Activated naive CD4-positive, alpha-beta T cell treated with anti-CD3 and anti-CD28 coated beads, Interleukin-2, amount 50 U/mL, for 72 hours (primary cell): ENCODE data around the gene DES. TPM values are rescaled to one million over a fixed set of nuclear protein-coding genes. Genes with fewer than 3 reads are reported as not detected.

Experiments
- ATAC-seq, 2 donors: fragments of 150-1000 bp; cut with Tn5 transposase; 2 replicates each; pipeline ENCODE4 v1.10.0; 2021; ENCODE audit warnings: mild to moderate bottlenecking in 2 of 2, moderate library complexity in 2 of 2
- DNase-seq, 2 donors: peaks; one replicate each; pipeline ENCODE4 v3.0.0; 2021 to 2022; ENCODE audit warnings: low spot score in 2 of 2
- H3K27ac Mint-ChIP-seq, 2 donors: one replicate each; pipeline ENCODE4 v1.8.0; 2022; ENCODE audit warnings: mild to moderate bottlenecking in 2 of 2, mixed read lengths in 2 of 2
- H3K36me3 Mint-ChIP-seq, 2 donors: one replicate each; pipeline ENCODE4 v1.8.0; 2022; ENCODE audit warnings: mixed read lengths in 2 of 2
- H3K9me3 Mint-ChIP-seq, 2 donors: one replicate each; pipeline ENCODE4 v1.8.0; 2022; ENCODE audit warnings: mixed read lengths in 2 of 2
- total RNA-seq, 2 donors: library from RNA; stranded (reverse); gene quantifications; one replicate each; pipeline ENCODE4 v1.2.3, GENCODE V29; 2022

The DES gene
- total RNA-seq, 2 donors from 2014 or later = not detected

DNA sequence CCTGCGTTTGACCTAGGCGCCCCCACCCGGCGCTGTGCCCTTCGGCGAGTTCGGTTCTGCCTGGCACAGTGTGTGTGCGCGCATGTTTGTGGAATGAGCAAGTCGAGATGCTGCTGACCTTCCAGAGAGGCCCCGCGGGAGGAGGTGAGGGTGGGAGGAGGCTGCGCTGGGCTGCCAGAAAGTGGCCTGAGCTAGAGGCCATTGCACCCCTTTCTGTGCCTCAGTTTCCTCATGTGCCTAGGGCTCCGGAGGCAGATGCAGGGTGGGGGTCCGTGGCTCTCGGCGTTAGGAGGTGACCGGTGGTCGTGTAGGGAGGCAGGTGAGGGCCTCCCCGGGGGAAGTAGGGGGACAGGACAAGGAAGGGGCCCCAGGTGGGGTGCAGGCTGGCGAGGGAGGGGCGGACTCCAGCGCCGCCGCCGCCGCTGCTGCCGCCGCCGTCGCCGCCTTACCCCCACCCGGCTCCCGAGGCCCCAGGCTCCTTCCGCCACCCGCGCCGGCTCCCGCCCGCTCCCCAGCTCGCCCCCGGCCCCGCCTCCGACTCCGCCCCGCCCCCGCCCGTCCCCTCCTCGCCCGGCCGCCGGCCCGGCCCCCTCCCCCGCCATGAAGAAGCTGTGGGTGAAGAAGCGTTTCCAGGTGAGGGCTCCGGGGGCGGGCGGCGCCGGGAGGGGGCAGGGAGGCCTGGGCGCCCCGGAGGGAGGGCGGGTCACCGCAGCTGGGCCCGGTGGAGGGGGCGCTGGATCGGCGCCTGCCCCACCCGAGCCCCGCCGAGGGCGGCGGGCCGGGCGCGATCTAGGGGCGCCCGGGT lies 23.5 kb downstream of the DES start:
- no peaks in the 10 kb centered on the region for H3K9me3 Mint-ChIP-seq
- DNase-seq (peak in 1 of 2 donors; percentile 36), ATAC-seq (peak; percentile 63 to 70)
- H3K27ac Mint-ChIP-seq = peak overlapping the region in 1 of 2 donors; percentile 52
- no peaks in the 10 kb centered on the region for H3K36me3 Mint-ChIP-seq

DNA sequence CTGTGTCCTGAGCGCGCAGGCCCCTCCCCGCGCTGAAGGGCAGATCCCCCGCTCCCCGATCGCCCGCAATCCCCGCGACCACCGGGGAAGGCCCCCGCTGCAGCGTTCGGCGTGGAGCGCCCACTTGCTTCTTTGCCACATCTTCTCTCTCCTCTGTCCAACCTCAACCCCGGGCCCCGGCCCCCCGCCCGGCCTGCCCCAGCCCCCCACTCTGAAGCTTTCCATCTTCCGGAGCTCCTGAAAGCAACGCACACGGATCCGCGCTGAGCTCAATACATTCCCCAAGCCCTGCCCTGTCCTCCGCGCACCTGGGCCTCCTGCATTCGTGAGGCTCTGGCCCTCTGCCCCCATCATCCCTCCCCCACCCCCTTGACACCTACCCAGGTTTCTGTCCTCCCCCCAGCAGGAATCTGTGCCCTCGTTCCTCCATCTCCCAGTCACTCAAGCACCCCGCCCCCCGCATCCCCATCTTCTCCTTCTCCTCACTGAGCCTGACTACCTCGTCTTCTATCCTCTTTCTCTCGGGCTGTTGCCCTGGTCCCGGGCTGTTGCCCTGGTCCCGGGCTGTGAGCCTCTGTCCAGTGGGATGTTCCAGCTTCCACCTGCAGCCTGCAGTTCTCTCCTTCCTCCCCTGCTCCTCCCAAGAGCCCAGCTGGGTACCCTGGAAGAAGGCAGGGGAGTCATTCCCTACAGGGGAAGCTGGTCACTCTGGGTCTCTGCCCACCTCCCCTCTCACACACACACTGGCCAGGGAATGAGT lies 24.3 kb downstream of the DES start:
- no peaks in the 10 kb centered on the region for H3K9me3 Mint-ChIP-seq
- DNase-seq (no peak), ATAC-seq (no peak)
- peak overlapping the region in 1 of 2 donors; percentile 30 for H3K27ac Mint-ChIP-seq
- H3K36me3 Mint-ChIP-seq = no peaks in the 10 kb centered on the region

DNA sequence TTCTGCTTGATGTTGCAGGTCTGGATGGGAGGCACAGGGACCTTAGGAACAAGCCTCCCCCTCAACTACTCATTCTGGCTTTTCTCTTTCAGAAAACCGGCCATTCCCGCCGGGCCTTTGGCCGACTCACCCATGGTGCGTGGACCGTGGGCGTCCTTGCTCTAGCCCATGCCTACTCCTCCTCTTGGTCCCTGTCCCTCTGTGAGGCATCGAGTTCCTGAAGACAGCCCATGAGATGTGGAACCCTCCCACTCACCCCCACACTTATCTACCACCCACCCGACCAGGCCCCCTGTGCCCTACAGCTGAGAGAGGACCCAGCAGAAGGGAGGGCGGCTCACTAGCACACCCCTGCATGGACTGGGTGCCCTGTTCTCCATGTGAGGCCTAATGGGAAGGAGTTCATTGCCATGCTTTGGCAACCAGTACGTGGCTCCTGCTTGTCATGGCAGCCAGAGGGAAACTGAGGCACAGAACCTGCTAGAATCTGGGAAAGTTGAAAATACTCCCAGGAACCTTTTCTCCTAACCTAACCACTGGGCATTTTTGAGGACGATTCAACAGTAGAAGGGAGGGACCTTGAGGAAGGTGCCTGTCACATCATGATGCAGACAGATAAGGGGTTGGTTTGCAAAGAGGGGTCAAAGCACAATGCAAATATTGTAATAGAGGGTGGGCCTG lies 25.0 kb downstream of the DES start:
- ATAC-seq = no peak
- DNase-seq = no peak
- H3K36me3 Mint-ChIP-seq = no peaks in the 10 kb centered on the region
- no peaks in the 10 kb centered on the region for H3K9me3 Mint-ChIP-seq
- H3K27ac Mint-ChIP-seq = no peak overlapping the region

DNA sequence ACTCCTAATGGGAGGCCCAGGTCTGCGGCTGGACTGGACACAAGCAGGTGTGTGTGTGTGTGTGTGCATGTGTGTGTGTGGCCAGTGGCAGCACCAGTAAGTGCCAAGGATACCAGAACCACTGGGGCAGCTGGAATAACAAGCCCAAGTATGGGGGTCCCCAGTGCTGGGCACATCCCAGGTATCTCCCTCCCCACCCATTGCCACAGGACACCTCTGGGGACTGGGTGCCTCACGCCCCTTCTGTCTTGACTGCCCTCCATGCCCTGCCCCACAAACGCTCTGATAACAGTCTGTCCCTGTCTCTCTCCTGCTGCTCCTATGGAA lies 25.5 kb downstream of the DES start:
- no peak for ATAC-seq
- no peak for DNase-seq
- Mint-ChIP-seq H3K36me3 (no peaks in the 10 kb centered on the region), H3K27ac (no peak overlapping the region), H3K9me3 (no peaks in the 10 kb centered on the region)

DNA sequence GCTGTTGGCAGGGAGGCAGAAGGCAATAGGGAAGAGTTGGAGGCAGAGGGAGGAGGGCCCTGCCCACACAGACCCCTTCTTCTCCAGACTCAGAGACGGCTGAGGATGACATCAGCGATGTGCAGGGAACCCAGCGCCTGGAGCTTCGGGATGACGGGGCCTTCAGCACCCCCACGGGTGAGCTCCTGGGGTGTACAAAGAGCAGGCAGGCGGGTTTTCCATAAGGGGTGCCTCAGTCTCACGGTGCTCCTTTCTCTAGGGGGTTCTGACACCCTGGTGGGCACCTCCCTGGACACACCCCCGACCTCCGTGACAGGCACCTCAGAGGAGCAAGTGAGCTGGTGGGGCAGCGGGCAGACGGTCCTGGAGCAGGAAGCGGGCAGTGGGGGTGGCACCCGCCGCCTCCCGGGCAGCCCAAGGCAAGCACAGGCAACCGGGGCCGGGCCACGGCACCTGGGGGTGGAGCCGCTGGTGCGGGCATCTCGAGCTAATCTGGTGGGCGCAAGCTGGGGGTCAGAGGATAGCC lies 26.5 kb downstream of the DES start:
- Mint-ChIP-seq H3K27ac (no peak overlapping the region), H3K36me3 (no peaks in the 10 kb centered on the region), H3K9me3 (no peaks in the 10 kb centered on the region)
- ATAC-seq (no peak), DNase-seq (no peak)

DNA sequence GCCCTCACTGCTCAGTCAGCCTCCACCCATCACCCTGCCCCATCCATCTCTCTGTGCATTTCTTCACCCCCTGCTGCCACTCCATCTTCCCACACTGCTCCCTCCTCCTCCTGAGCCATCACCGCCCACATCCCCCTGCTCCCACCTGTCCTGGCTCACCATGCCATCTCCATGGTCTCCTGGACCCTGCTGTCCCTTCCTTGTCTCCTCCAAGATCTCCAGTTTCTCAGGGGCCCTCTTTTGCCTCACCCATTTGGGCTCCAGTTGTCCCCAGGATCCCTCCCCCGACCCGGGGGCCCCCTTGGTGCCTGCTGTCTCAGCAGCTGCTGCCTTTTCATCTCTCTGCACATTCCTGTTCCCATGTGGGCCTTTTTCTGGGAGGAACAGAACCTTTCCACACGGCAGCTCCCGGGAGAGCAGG lies 27.1 kb downstream of the DES start:
- DNase-seq (no peak), ATAC-seq (no peak)
- Mint-ChIP-seq H3K27ac (no peak overlapping the region), H3K9me3 (no peaks in the 10 kb centered on the region), H3K36me3 (no peaks in the 10 kb centered on the region)

DNA sequence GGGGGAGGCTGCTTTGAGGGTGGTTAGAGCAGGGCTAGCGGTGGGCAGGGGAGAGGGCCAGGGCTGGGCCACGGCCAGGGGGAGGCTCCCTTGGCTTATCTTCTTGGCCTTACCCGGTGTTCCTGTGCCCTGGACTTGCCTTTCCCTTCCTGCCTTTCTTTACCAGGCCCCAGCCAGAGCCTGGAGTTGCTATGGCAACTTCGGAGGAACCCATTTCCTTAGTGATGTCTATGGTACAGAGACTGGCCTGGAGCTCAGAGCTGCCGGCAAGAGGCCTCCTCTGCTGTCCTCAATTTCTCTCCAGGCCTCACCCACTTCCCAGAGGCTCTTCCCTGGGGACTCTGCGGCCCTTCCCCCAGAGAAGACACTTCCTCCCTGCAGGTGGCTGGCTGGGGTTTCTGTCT lies 27.9 kb downstream of the DES start:
- H3K27ac Mint-ChIP-seq = no peak overlapping the region
- ATAC-seq = no peak
- no peaks in the 10 kb centered on the region for H3K36me3 Mint-ChIP-seq

DNA sequence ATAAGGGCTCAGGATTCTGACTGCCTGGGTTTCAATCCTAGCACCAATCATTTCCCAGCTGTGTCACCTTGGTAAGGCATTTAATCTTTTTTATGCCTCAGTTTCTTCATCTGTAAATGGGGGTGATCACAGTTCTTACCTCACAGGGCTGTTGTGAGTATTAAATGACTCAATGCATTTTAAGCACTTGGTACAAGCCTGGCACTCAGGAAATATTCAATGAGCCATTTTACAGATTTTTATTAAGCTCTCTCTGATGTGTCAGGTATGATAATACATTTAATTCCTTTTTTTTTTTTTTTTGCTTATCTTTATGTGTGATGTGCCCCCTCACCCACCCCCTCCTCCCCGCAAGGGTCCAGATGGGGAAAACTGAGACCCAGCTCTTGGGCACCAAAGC lies 28.5 kb downstream of the DES start:
- no peak overlapping the region for H3K27ac Mint-ChIP-seq
- H3K9me3 Mint-ChIP-seq = no peaks in the 10 kb centered on the region
- no peak for DNase-seq
- H3K36me3 Mint-ChIP-seq = no peaks in the 10 kb centered on the region
- ATAC-seq = no peak

More for the DNA sequence above, 27.9 kb downstream of the DES start:
- no peaks in the 10 kb centered on the region for H3K9me3 Mint-ChIP-seq
- DNase-seq = no peak

DNA sequence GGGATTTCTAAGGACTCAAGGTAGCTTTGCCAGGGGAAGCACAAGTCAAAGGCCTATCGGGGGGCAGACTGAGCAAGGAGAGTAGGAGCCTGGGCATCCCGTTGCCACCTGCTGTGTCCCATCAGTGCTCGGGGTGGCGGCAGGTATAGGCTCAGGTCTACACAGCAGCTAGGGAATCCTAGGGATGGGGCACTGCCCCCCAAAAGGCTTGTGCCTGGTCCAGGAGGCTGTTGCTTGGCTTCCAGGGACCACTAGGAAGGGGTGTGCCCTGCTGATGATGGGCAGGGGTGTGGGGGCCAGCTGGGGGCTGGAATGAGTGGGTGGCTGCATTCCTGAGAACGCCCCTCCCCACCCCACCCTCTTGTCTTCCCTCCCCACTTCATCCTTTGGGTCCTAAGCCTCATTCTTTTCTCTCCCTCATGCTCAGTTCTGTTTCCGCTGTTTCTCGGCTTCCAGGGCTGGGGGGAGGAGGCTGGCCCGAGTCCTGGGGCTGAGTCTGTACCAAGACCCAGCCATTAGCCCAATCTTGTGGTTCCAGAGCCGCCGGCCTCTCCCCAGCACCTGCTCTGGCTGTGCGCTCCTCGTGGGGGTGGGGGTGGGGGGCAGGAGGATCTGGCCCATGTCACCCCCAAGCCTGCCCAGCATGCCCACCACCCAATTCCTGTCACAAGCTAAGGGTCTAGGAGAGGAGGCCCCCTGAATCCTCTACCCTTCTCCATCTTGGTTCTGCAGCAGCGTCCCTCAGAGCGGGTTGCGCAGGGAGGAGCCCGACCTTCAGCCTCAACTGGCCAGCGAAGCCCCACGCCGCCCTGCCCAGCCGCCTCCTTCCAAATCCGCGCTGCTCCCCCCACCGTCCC lies 29.3 kb downstream of the DES start:
- Mint-ChIP-seq H3K9me3 (no peaks in the 10 kb centered on the region), H3K36me3 (no peaks in the 10 kb centered on the region), H3K27ac (no peak overlapping the region)
- ATAC-seq (no peak), DNase-seq (no peak)

DNA sequence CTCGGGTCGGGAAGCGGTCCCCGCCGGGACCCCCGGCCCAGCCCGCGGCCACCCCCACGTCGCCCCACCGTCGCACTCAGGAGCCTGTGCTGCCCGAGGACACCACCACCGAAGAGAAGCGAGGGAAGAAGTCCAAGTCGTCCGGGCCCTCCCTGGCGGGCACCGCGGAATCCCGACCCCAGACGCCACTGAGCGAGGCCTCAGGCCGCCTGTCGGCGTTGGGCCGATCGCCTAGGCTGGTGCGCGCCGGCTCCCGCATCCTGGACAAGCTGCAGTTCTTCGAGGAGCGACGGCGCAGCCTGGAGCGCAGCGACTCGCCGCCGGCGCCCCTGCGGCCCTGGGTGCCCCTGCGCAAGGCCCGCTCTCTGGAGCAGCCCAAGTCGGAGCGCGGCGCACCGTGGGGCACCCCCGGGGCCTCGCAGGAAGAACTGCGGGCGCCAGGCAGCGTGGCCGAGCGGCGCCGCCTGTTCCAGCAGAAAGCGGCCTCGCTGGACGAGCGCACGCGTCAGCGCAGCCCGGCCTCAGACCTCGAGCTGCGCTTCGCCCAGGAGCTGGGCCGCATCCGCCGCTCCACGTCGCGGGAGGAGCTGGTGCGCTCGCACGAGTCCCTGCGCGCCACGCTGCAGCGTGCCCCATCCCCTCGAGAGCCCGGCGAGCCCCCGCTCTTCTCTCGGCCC lies 30.1 kb downstream of the DES start:
- peak in 1 of 2 donors; percentile 22 for ATAC-seq
- H3K9me3 Mint-ChIP-seq = no peaks in the 10 kb centered on the region
- no peaks in the 10 kb centered on the region for H3K36me3 Mint-ChIP-seq
- no peak for DNase-seq
- H3K27ac Mint-ChIP-seq = no peak overlapping the region

DNA sequence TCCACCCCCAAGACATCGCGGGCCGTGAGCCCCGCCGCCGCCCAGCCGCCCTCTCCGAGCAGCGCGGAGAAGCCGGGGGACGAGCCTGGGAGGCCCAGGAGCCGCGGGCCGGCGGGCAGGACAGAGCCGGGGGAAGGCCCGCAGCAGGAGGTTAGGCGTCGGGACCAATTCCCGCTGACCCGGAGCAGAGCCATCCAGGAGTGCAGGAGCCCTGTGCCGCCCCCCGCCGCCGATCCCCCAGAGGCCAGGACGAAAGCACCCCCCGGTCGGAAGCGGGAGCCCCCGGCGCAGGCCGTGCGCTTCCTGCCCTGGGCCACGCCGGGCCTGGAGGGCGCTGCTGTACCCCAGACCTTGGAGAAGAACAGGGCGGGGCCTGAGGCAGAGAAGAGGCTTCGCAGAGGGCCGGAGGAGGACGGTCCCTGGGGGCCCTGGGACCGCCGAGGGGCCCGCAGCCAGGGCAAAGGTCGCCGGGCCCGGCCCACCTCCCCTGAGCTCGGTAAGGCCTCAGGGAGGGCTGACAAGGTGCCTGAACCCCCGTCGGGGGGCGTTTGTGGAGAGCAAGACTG lies 30.7 kb downstream of the DES start:
- peak in 1 of 2 donors; percentile 32 for ATAC-seq
- Mint-ChIP-seq H3K9me3 (no peaks in the 10 kb centered on the region), H3K36me3 (no peaks in the 10 kb centered on the region), H3K27ac (no peak overlapping the region)
- DNase-seq = no peak

DNA sequence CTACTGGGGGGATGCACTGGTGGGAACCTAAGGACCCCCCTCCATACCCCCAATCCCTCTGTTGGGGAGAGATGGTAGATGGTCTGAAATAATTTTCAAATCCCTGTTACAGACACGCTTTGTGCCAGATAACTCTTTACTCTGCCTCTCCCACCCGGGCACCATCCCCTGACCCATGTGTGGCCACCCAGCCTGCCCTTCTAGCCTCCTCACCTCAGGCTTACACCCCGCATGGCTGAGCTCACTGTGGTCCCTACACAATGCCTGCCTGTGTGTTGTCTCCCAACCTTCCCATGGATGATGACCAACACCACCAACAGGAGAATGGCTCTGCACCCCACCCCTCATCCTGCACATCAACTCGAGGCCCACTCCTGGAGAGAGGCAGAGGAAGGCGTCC lies 31.4 kb downstream of the DES start:
- no peak for ATAC-seq
- DNase-seq = no peak
- Mint-ChIP-seq H3K9me3 (no peaks in the 10 kb centered on the region), H3K27ac (no peak overlapping the region), H3K36me3 (no peaks in the 10 kb centered on the region)

DNA sequence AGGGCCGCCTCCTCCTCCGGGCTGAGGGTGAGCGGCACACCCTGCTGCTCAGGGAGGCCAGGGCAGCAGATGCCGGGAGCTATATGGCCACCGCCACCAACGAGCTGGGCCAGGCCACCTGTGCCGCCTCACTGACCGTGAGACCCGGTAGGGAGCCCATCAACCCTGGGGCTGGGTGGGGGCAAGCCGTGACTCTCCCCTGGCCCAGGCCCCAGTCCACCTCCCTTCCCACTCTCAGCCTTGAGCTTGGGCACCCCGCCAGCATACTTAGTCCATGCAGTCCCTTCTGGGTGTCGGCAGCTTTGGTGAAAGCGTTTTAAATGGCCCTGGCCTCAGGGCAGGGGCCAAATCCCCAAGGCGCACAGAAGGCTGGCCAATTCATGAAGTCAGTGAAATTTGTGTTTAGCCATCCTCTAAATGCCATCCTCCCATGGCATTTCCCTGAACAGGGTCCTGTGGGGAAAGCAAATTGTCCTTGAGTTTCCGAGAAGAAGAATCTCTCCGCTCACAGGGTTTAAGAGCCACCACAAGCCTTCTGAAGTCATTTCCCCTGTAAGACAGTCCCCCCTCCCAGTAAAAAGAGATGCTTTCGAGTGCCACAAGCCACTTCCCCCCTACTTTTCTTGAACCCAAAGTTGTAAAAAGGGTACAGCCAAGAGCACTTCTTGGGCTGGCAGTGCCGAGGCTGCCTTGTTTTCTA lies 33.6 kb downstream of the DES start:
- DNase-seq (no peak), ATAC-seq (no peak)
- H3K27ac Mint-ChIP-seq = no peak overlapping the region
- H3K9me3 Mint-ChIP-seq = no peaks in the 10 kb centered on the region
- H3K36me3 Mint-ChIP-seq = no peaks in the 10 kb centered on the region

DNA sequence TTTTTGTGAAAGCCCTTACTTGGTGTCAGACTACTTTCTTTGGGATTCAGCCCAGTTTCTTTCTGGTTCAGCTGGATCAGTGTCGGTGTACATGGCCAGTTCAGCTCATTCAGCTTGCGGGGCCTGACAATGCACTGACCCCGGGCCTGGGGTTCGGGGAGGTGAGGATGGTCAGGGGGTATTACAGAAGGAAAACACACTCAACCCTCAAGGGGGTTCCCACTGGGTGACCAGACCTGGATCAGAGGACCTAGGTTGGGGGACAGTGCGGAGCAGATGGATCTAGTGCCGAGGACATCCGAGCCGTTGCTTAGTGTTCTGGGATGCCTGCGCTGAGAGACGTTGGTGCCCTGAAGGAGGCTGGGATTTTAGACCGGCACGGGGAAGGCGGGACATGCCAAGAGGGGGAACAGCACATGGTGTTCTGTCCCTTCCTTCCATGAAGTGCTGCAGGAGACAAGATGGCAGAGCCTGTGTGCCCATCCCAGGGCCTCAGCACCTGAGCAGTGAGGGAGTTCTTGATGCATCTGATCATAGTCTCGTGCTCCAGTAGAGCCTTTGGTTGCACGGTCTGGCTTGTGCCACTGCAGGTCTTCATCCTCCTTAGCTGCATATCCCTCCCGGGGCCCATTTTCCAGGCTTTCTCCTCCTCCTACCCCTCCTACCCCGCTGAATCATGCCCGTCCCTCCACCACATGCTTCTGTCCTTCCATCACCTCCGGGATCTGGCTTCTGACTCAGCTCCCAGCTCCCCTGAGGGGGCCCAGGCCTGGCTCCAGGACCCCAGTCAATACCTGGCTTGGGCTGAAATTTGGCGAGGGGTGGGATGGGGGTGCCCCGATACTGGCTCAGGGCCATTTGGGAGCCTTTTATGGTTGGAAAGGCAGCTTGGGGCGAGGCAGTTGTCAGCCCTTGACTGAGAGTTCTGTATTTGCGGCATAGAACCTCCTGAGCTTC lies 34.5 kb downstream of the DES start:
- H3K36me3 Mint-ChIP-seq = no peaks in the 10 kb centered on the region
- no peak overlapping the region for H3K27ac Mint-ChIP-seq
- DNase-seq (no peak), ATAC-seq (no peak)
- no peaks in the 10 kb centered on the region for H3K9me3 Mint-ChIP-seq
